HFFc6 (cell line): ENCODE data around the gene MYADM. TPM values are rescaled to one million over a fixed set of nuclear protein-coding genes. Genes with fewer than 3 reads are reported as not detected.

ENCODE experiments used
- DNase-seq: peaks from one replicate; pipeline ENCODE4 v3.0.0-alpha.2; 2018
- H3K27ac Mint-ChIP-seq: 2 replicates; pipeline ENCODE4 v1.8.0; 2020; ENCODE audit warnings: mild to moderate bottlenecking, mixed read lengths
- H3K27me3 Mint-ChIP-seq: 2 replicates; pipeline ENCODE4 v1.8.0; 2021; ENCODE audit warnings: mild to moderate bottlenecking, moderate library complexity, mixed read lengths; ENCODE audit not compliant: insufficient read depth
- H3K36me3 Mint-ChIP-seq: 2 replicates; pipeline ENCODE4 v1.8.0; 2021; ENCODE audit warnings: low read depth, mixed read lengths
- H3K4me1 Mint-ChIP-seq: 2 replicates; pipeline ENCODE4 v1.8.0; 2020; ENCODE audit warnings: low read depth, mixed read lengths
- H3K4me3 Mint-ChIP-seq: 2 replicates; pipeline ENCODE4 v1.8.0; 2020; ENCODE audit warnings: mild to moderate bottlenecking, moderate library complexity, mixed read lengths
- H3K9me3 Mint-ChIP-seq: 2 replicates; pipeline ENCODE4 v1.8.0; 2020; ENCODE audit warnings: mild to moderate bottlenecking, mixed read lengths
- total RNA-seq, 6 experiments: library from RNA; stranded (reverse); fragmentation: NEBNext Ultra II Directional; extraction: Animal tissue kit (Norgen Biotek cat#: 25700); gene quantifications; 2 replicates in 1 of 6; 3 replicates in 5 of 6; pipeline ENCODE4 v1.2.3, GENCODE V29; 2021
- TF ChIP-seq, protein P1 (sequence below): fragments of 200-600 bp; sonication (generic); IDR thresholded peaks from 2 replicates; pipeline ENCODE4 v1.5.0; 2021; ENCODE audit warnings: antibody characterized with exemption, mild to moderate bottlenecking

Gene MYADM
- total RNA-seq, 6 experiments from 2014 or later = 304 to 350 (median 316) TPM

DNA sequence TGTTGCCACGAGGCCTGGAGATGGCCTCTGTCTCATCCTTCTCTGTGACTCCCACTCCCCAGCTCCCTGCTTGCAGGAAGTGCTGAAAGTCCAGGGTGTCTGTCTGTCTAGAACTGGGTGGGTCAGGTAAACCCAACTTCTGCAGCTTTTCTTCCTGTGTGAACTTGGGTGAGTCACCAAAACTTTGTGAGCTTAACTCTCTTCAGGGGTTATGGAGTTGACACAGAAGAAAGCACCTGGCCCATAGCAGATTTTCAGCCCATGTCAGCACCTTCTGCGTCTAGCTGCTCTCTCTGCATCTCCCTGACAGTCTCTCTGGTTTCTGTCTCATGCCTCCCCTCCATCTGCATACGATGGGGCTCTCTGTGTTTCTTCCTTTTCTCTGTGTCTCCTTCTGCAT, 37.2 kb downstream of the MYADM start:
- Mint-ChIP-seq H3K4me1 (peaks cover 26% of the 10 kb centered on the region), H3K27me3 (peaks cover 42% of the 10 kb centered on the region), H3K27ac (no peak overlapping the region), H3K9me3 (no peaks in the 10 kb centered on the region), H3K4me3 (no peak overlapping the region), H3K36me3 (no peaks in the 10 kb centered on the region)
- TF ChIP-seq, protein P1, sequence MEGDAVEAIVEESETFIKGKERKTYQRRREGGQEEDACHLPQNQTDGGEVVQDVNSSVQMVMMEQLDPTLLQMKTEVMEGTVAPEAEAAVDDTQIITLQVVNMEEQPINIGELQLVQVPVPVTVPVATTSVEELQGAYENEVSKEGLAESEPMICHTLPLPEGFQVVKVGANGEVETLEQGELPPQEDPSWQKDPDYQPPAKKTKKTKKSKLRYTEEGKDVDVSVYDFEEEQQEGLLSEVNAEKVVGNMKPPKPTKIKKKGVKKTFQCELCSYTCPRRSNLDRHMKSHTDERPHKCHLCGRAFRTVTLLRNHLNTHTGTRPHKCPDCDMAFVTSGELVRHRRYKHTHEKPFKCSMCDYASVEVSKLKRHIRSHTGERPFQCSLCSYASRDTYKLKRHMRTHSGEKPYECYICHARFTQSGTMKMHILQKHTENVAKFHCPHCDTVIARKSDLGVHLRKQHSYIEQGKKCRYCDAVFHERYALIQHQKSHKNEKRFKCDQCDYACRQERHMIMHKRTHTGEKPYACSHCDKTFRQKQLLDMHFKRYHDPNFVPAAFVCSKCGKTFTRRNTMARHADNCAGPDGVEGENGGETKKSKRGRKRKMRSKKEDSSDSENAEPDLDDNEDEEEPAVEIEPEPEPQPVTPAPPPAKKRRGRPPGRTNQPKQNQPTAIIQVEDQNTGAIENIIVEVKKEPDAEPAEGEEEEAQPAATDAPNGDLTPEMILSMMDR = no peak
- DNase-seq = no peak

DNA sequence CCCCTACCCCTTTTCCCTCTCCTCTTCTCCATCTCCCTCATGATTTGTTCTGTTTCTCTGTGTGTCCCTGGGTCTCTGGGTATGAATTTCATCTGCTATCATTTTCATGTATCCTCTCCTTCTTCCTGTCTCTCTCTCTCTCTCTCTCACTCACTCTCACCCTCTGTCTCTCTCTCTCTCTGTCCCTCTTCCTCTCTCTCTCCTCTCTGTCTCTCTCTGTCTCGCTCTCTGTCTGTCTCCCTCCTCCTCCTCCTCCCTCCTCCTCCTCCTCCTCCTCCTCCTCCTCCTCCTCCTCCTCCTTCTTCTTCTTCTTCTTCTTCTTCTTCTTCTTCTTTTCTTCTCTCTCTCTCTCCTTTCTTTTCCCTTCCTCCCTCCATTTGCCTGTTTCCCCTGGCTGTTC, 38.1 kb downstream of the MYADM start:
- Mint-ChIP-seq H3K36me3 (no peaks in the 10 kb centered on the region), H3K9me3 (no peaks in the 10 kb centered on the region), H3K27ac (no peak overlapping the region), H3K4me1 (peaks cover 26% of the 10 kb centered on the region), H3K4me3 (no peak overlapping the region), H3K27me3 (peaks cover 50% of the 10 kb centered on the region)
- TF ChIP-seq, protein P1 = no peak
- no peak for DNase-seq

DNA sequence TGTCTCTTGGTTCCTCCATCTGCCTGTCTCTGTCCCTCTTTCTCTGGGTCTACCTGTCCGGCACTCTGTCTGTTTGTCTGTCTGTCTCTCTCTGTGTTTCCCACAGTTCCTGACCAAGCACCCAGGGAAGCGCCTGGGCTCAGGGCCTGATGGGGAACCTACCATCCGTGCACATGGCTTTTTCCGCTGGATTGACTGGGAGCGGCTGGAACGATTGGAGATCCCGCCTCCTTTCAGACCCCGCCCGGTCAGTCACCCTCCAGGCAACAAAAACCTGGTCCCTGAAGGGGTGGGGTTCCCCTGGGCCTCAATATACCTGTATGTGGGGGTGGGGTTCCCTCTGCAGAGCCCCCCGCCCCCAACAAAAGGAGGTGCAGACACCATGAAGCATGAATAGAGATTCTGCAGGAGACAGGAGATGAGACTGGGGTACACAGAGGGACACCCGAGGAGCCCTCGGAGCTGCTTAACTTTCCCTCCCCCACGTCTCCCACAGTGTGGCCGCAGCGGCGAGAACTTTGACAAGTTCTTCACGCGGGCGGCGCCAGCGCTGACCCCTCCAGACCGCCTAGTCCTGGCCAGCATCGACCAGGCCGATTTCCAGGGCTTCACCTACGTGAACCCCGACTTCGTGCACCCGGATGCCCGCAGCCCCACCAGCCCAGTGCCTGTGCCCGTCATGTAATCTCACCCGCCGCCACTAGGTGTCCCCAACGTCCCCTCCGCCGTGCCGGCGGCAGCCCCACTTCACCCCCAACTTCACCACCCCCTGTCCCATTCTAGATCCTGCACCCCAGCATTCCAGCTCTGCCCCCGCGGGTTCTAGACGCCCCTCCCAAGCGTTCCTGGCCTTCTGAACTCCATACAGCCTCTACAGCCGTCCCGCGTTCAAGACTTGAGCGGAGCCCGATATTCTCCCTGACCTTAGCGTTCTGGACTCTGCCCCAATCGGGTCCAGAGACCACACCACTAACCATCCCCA, 38.8 kb downstream of the MYADM start:
- Mint-ChIP-seq H3K4me3 (peak overlapping the region; percentile 60), H3K36me3 (no peaks in the 10 kb centered on the region), H3K27ac (no peak overlapping the region), H3K9me3 (no peaks in the 10 kb centered on the region), H3K27me3 (peaks cover 53% of the 10 kb centered on the region), H3K4me1 (peaks cover 26% of the 10 kb centered on the region)
- TF ChIP-seq, protein P1 = peak; percentile 96
- no peak for DNase-seq

DNA sequence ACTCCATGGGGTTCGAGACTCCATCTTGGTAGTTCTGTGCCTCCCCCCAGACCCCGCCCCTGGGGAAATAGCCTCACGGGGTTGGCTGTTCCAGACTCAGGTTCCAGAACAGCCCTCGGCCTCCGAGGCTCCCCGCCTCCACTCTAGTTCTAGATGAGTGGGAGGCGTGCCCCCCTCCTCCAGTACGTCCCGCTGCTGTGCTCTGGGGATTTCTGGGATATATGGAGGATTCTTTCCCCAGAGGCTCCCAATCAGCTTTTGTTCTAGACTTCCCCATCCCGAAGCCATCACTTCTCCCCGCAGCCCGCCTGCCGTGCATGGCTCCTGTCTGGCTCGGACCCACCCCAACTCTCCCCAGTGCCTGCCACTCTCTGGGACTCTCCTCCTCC, 39.5 kb downstream of the MYADM start:
- H3K9me3 Mint-ChIP-seq = no peaks in the 10 kb centered on the region
- H3K36me3 Mint-ChIP-seq = no peaks in the 10 kb centered on the region
- DNase-seq = no peak
- H3K27ac Mint-ChIP-seq = no peak overlapping the region
- H3K4me3 Mint-ChIP-seq = peak overlapping the region; percentile 16; the same call in 1 of the 2 replicates
- H3K4me1 Mint-ChIP-seq = peaks cover 26% of the 10 kb centered on the region
- TF ChIP-seq, protein P1 = no peak
- peaks cover 55% of the 10 kb centered on the region for H3K27me3 Mint-ChIP-seq

DNA sequence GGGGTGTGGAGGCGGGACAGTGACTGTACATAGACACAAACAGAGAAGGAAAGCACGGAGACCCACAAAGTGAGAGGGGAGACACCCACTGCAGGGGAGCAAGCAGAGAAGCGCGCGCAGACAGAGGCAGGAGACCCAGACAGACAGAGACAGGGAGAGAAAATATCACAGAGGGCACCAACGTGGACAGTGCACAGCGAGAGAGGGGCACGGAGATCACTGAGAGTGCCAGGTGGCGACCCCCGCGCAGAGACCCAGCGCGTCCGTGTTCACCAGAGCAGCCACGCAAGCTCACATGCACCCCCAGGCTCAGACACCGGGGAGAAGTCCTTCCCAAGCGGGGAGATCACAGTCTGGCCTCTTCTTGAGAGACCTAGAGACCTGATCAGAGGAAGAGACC, 40.0 kb downstream of the MYADM start:
- Mint-ChIP-seq H3K27ac (no peak overlapping the region), H3K4me3 (peak overlapping the region; percentile 16; the same call in 1 of the 2 replicates)
- TF ChIP-seq, protein P1 = no peak

More for the DNA sequence above, 40.0 kb downstream of the MYADM start:
- H3K9me3 Mint-ChIP-seq = no peaks in the 10 kb centered on the region
- H3K27me3 Mint-ChIP-seq = peaks cover 55% of the 10 kb centered on the region
- H3K36me3 Mint-ChIP-seq = no peaks in the 10 kb centered on the region
- DNase-seq = no peak
- H3K4me1 Mint-ChIP-seq = peaks cover 26% of the 10 kb centered on the region
